Measurements from ENCODE around the gene MAP3K20.
A peak's percentile ranks its signal among the peaks of the same experiment; 100 is the strongest.
"Not testable (repeated sequence)": the region's sequence is repeated elsewhere in the genome, so short reads cannot be mapped to it uniquely, and the experiment has no call there.

The MAP3K20 gene

GRCh38 chr2:173205375-173205774 is 129.7 kb downstream of the MAP3K20 start:
- peak overlapping the region; percentile 67 for H3K27ac ChIP-seq (ENCODE audit: low read depth, low read length)
- H3K36me3 ChIP-seq (ENCODE audit: control insufficient read depth in 5 of 5, insufficient read depth in 5 of 5, low read length in 5 of 5) = peaks cover 0 to 8% (median 4%) of the 10 kb centered on the region in 5 donors
- no peaks in the 10 kb centered on the region for H3K27me3 ChIP-seq (ENCODE audit: control insufficient read depth in 5 of 5, insufficient read depth in 4 of 5, low read length in 5 of 5)
- H3K4me3 ChIP-seq (ENCODE audit: low read depth in 1 of 5, low read length in 5 of 5) = no peak overlapping the region
- H3K9ac ChIP-seq (ENCODE audit: low read length in 5 of 5) = no peak overlapping the region
- H3K9me3 ChIP-seq (ENCODE audit: control insufficient read depth in 5 of 5, low read length in 5 of 5) = no peaks in the 10 kb centered on the region
- peaks cover 0 to 39% (median 30%) of the 10 kb centered on the region in 5 donors for H3K4me1 ChIP-seq (ENCODE audit: control insufficient read depth in 5 of 5, insufficient read depth in 5 of 5, low read length in 5 of 5)

DNA sequence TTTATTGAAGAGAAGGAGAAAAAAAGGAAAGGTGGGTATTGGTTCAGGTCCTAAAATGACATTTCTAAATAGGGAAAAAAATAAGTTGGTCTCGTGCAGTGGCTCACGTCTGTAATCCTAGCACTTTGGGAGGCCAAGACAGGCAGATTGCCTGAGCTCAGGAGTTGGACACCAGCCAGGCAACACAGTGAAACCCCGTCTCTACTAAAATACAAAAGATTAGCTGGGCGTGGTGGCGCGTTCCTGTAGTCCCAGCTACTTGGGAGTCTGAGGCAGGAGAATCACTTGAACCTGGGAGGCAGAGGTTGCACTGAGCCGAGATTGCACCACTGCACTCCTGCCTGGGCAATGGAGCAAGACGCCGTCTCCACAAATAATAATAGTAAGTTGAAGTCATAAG is 131.5 kb downstream of the MAP3K20 start:
- peaks cover 0 to 35% (median 30%) of the 10 kb centered on the region in 5 donors for H3K4me1 ChIP-seq (ENCODE audit: control insufficient read depth in 5 of 5, insufficient read depth in 5 of 5, low read length in 5 of 5)

GRCh38 chr2:173210270-173211196 is 134.9 kb downstream of the MAP3K20 start:
- Histone ChIP-seq H3K9ac (ENCODE audit: low read length in 5 of 5) (peak overlapping the region in 1 of 5 donors; percentile 21), H3K9me3 (ENCODE audit: control insufficient read depth in 5 of 5, low read length in 5 of 5) (no peaks in the 10 kb centered on the region), H3K4me1 (ENCODE audit: control insufficient read depth in 5 of 5, insufficient read depth in 5 of 5, low read length in 5 of 5) (peaks cover 0 to 19% (median 17%) of the 10 kb centered on the region in 5 donors), H3K4me3 (ENCODE audit: low read depth in 1 of 5, low read length in 5 of 5) (no peak overlapping the region), H3K27me3 (ENCODE audit: control insufficient read depth in 5 of 5, insufficient read depth in 4 of 5, low read length in 5 of 5) (no peaks in the 10 kb centered on the region), H3K36me3 (ENCODE audit: control insufficient read depth in 5 of 5, insufficient read depth in 5 of 5, low read length in 5 of 5) (peaks cover 0 to 10% (median 3%) of the 10 kb centered on the region in 5 donors), H3K27ac (ENCODE audit: low read depth, low read length) (peak overlapping the region; percentile 54)

More for the DNA sequence above, 131.5 kb downstream of the MAP3K20 start:
- not testable (repeated sequence) for H3K4me3 ChIP-seq (ENCODE audit: low read depth in 1 of 5, low read length in 5 of 5); H3K9me3 ChIP-seq (ENCODE audit: control insufficient read depth in 5 of 5, low read length in 5 of 5); H3K27ac ChIP-seq (ENCODE audit: low read depth, low read length); H3K27me3 ChIP-seq (ENCODE audit: control insufficient read depth in 5 of 5, insufficient read depth in 4 of 5, low read length in 5 of 5); H3K9ac ChIP-seq (ENCODE audit: low read length in 5 of 5)
- H3K36me3 ChIP-seq (ENCODE audit: control insufficient read depth in 5 of 5, insufficient read depth in 5 of 5, low read length in 5 of 5) = peaks cover 2 to 13% (median 4%) of the 10 kb centered on the region in 5 donors

- Histone ChIP-seq H3K27ac (ENCODE audit: low read depth, low read length) (no peak overlapping the region), H3K4me3 (ENCODE audit: low read depth in 1 of 5, low read length in 5 of 5) (no peak overlapping the region), H3K4me1 (ENCODE audit: control insufficient read depth in 5 of 5, insufficient read depth in 5 of 5, low read length in 5 of 5) (peaks cover 0 to 10% (median 5%) of the 10 kb centered on the region in 5 donors), H3K27me3 (ENCODE audit: control insufficient read depth in 5 of 5, insufficient read depth in 4 of 5, low read length in 5 of 5) (no peaks in the 10 kb centered on the region), H3K9me3 (ENCODE audit: control insufficient read depth in 5 of 5, low read length in 5 of 5) (no peaks in the 10 kb centered on the region), H3K36me3 (ENCODE audit: control insufficient read depth in 5 of 5, insufficient read depth in 5 of 5, low read length in 5 of 5) (peaks cover 0 to 10% (median 6%) of the 10 kb centered on the region in 5 donors), H3K9ac (ENCODE audit: low read length in 5 of 5) (no peak overlapping the region)
Observed at GRCh38 chr2:173213181-173213580, 137.5 kb downstream of the MAP3K20 start.

- H3K27me3 ChIP-seq (ENCODE audit: control insufficient read depth in 5 of 5, insufficient read depth in 4 of 5, low read length in 5 of 5) = no peaks in the 10 kb centered on the region
- H3K36me3 ChIP-seq (ENCODE audit: control insufficient read depth in 5 of 5, insufficient read depth in 5 of 5, low read length in 5 of 5) = peaks cover 0 to 10% (median 6%) of the 10 kb centered on the region in 5 donors
- H3K9ac ChIP-seq (ENCODE audit: low read length in 5 of 5) = no peak overlapping the region
- H3K4me3 ChIP-seq (ENCODE audit: low read depth in 1 of 5, low read length in 5 of 5) = no peak overlapping the region
- no peak overlapping the region for H3K27ac ChIP-seq (ENCODE audit: low read depth, low read length)
- H3K9me3 ChIP-seq (ENCODE audit: control insufficient read depth in 5 of 5, low read length in 5 of 5) = no peaks in the 10 kb centered on the region
- H3K4me1 ChIP-seq (ENCODE audit: control insufficient read depth in 5 of 5, insufficient read depth in 5 of 5, low read length in 5 of 5) = peaks cover 0 to 18% (median 13%) of the 10 kb centered on the region in 5 donors
Observed at GRCh38 chr2:173214213-173214612, 138.6 kb downstream of the MAP3K20 start.

DNA sequence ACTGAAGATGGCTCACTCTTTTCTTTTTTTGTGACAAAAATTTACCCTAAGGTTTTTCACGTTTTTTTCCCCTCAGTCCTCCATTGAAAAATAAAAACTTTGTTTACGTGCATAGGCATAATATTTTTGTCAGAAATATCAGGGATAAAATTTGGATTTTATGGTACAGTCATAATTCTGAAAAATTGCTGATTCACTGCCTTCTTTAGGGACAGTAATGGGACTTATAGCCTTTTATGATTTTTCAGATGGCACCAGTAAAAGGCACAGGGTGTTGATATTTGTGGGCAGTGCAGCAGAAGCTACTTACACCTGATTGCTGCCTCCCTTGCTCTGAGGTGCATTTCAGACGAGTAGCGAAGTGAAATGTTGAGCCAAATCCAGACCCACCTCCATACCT is 139.7 kb downstream of the MAP3K20 start:
- H3K36me3 ChIP-seq (ENCODE audit: control insufficient read depth in 5 of 5, insufficient read depth in 5 of 5, low read length in 5 of 5) = peaks cover 0 to 6% (median 5%) of the 10 kb centered on the region in 5 donors
- no peak overlapping the region for H3K4me3 ChIP-seq (ENCODE audit: low read depth in 1 of 5, low read length in 5 of 5)
- no peaks in the 10 kb centered on the region for H3K9me3 ChIP-seq (ENCODE audit: control insufficient read depth in 5 of 5, low read length in 5 of 5)
- H3K27me3 ChIP-seq (ENCODE audit: control insufficient read depth in 5 of 5, insufficient read depth in 4 of 5, low read length in 5 of 5) = no peaks in the 10 kb centered on the region
- peaks cover 0 to 14% (median 10%) of the 10 kb centered on the region in 5 donors for H3K4me1 ChIP-seq (ENCODE audit: control insufficient read depth in 5 of 5, insufficient read depth in 5 of 5, low read length in 5 of 5)
- no peak overlapping the region for H3K9ac ChIP-seq (ENCODE audit: low read length in 5 of 5)
- H3K27ac ChIP-seq (ENCODE audit: low read depth, low read length) = no peak overlapping the region

DNA sequence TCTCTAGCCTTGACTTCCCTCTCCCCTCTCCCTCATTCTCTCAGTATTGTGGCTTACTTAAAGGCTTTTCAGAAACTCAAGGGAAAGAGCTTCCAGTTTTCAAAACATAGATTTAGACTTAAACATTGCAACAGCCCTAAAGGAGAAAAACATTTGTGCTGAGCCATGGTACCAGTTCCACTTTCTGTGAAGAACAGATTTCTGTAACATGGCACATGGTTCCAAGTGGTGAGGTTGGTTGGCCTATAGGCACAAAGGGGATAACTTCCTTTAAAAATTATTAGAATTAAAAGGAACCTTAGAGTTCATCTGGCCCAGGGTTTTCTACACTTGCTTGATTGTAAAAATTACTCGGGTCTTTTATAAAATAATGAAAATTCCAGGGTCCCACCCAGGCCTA is 140.4 kb downstream of the MAP3K20 start:
- H3K4me1 ChIP-seq (ENCODE audit: control insufficient read depth in 5 of 5, insufficient read depth in 5 of 5, low read length in 5 of 5) = peaks cover 0 to 10% (median 8%) of the 10 kb centered on the region in 5 donors
- no peaks in the 10 kb centered on the region for H3K27me3 ChIP-seq (ENCODE audit: control insufficient read depth in 5 of 5, insufficient read depth in 4 of 5, low read length in 5 of 5)
- H3K9me3 ChIP-seq (ENCODE audit: control insufficient read depth in 5 of 5, low read length in 5 of 5) = no peaks in the 10 kb centered on the region
- no peak overlapping the region for H3K27ac ChIP-seq (ENCODE audit: low read depth, low read length)
- no peak overlapping the region for H3K4me3 ChIP-seq (ENCODE audit: low read depth in 1 of 5, low read length in 5 of 5)
- no peak overlapping the region for H3K9ac ChIP-seq (ENCODE audit: low read length in 5 of 5)
- peaks cover 0 to 7% (median 5%) of the 10 kb centered on the region in 5 donors for H3K36me3 ChIP-seq (ENCODE audit: control insufficient read depth in 5 of 5, insufficient read depth in 5 of 5, low read length in 5 of 5)

DNA sequence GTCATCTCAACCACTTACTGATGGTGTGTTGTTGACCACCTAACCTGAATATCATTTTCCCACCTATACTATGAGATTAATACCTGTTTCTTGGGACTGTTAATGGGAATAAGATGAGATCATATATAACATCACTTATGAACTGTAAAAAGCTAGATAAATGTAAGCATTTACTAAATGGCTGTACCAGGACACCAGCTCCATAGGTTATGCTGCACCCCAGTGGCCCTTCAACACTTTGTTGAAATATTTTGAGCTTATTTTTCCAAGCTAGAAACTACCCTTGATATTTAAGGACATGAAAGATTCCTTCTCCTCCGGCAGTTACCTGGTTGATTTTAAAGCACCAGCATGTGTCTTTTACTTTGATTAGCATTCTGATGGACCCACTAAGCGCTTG is 141.0 kb downstream of the MAP3K20 start:
- H3K27ac ChIP-seq (ENCODE audit: low read depth, low read length) = no peak overlapping the region
- no peaks in the 10 kb centered on the region for H3K9me3 ChIP-seq (ENCODE audit: control insufficient read depth in 5 of 5, low read length in 5 of 5)
- H3K4me1 ChIP-seq (ENCODE audit: control insufficient read depth in 5 of 5, insufficient read depth in 5 of 5, low read length in 5 of 5) = peaks cover 0 to 10% (median 8%) of the 10 kb centered on the region in 5 donors
- no peak overlapping the region for H3K9ac ChIP-seq (ENCODE audit: low read length in 5 of 5)
- no peaks in the 10 kb centered on the region for H3K27me3 ChIP-seq (ENCODE audit: control insufficient read depth in 5 of 5, insufficient read depth in 4 of 5, low read length in 5 of 5)
- peaks cover 0 to 7% (median 3%) of the 10 kb centered on the region in 5 donors for H3K36me3 ChIP-seq (ENCODE audit: control insufficient read depth in 5 of 5, insufficient read depth in 5 of 5, low read length in 5 of 5)
- H3K4me3 ChIP-seq (ENCODE audit: low read depth in 1 of 5, low read length in 5 of 5) = no peak overlapping the region

- Histone ChIP-seq H3K9me3 (ENCODE audit: control insufficient read depth in 5 of 5, low read length in 5 of 5) (no peaks in the 10 kb centered on the region), H3K27ac (ENCODE audit: low read depth, low read length) (no peak overlapping the region), H3K4me1 (ENCODE audit: control insufficient read depth in 5 of 5, insufficient read depth in 5 of 5, low read length in 5 of 5) (peaks cover 0 to 10% (median 8%) of the 10 kb centered on the region in 5 donors), H3K27me3 (ENCODE audit: control insufficient read depth in 5 of 5, insufficient read depth in 4 of 5, low read length in 5 of 5) (no peaks in the 10 kb centered on the region), H3K36me3 (ENCODE audit: control insufficient read depth in 5 of 5, insufficient read depth in 5 of 5, low read length in 5 of 5) (peaks cover 0 to 7% (median 5%) of the 10 kb centered on the region in 5 donors), H3K4me3 (ENCODE audit: low read depth in 1 of 5, low read length in 5 of 5) (no peak overlapping the region), H3K9ac (ENCODE audit: low read length in 5 of 5) (no peak overlapping the region)
Observed at GRCh38 chr2:173217116-173217840, 141.6 kb downstream of the MAP3K20 start.
